Stimulated activated CD4-positive, alpha-beta T cell treated with anti-CD3 and anti-CD28 coated beads, Interleukin-2, amount 100 ng/mL, for 24 hours (primary cell): ENCODE results near the gene INAFM2.

ENCODE experiments used
- DNase-seq, 2 donors: peaks; one replicate each; pipeline ENCODE4 v3.0.0-alpha.2; 2020

Gene INAFM2

GRCh38 chr15:40330368-40330836, 6.9 kb downstream of the INAFM2 start:
- DNase-seq = no peak

- DNase-seq = no peak
Observed at GRCh38 chr15:40331026-40331425, 7.5 kb downstream of the INAFM2 start.

- DNase-seq = no peak
Observed at GRCh38 chr15:40331637-40332036, 8.1 kb downstream of the INAFM2 start.

- DNase-seq = no peak
Observed at GRCh38 chr15:40332113-40332781, 8.8 kb downstream of the INAFM2 start.

DNA sequence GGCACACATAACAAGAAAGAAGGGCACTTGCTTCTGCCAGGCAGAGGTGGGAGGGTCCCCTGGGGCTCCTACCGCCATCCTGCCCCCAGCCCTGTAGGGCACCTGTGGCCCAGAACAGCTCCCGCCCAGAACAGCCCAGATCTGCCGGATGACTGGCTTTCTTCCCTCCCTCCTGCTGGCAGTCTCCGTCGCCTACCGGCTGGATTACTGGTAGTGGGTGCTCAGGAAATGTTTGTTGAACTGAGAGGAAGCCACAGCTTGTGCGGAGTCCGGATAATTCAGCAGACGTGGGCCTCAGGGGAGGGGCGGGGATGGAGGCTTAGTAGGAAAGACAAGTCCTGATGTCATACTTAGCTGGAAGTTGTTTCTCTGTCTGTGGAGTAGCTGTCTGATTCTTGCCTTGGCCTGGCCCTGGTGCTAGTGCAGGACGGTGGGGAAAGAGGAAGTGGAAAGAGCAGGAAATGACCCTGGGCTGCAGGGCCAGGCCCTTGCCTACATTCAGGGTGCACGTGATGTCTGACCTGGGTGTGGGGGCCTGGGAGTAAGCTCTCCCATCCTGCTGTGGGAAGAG, 10.5 kb downstream of the INAFM2 start:
- DNase-seq = peak in 1 of 2 donors; percentile 39

GRCh38 chr15:40334541-40334940, 11.0 kb downstream of the INAFM2 start:
- DNase-seq = no peak

DNA sequence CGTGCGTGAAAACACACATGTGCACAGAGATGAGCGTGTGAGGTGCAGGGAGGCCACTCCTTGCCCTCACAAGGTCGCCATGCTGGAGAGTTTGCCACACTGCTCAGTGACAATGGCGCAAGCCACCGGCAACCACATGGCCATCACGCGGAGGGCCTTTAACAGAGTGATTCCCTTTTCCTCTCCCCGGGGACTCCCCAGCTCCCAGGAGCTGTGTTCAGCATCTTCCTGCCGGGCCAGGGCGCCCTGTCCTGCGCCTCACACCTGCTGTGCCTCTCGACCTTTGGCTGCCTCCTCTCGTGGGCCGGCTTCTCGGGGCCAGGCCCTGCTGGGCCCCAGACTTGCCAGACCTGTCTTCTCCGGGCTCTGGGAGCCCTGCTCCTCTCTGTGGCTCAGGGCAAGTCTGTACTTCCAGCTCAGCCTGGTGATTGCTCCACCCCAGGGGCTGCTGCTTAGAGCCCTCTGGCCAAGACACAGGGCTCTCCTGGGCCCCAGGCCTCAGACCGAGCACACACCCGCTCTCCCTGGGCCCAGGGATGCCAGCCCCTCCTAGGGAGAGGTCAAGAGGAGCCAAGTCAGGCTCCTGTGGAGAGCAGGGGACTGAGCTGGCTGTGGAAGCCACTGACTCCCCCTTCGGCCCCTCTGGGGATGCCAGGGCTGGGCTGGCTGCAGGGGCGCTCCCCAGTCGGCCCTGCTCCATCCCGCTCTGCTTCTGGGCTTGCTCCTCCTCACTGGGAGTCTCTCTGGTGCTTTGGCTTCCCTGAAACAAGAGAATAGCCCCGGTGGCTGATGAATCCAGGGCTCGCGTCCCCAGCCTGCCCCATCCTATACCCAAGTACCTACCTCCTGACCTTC, 11.7 kb downstream of the INAFM2 start:
- no peak for DNase-seq

GRCh38 chr15:40335938-40336743, 12.6 kb downstream of the INAFM2 start:
- no peak for DNase-seq

DNA sequence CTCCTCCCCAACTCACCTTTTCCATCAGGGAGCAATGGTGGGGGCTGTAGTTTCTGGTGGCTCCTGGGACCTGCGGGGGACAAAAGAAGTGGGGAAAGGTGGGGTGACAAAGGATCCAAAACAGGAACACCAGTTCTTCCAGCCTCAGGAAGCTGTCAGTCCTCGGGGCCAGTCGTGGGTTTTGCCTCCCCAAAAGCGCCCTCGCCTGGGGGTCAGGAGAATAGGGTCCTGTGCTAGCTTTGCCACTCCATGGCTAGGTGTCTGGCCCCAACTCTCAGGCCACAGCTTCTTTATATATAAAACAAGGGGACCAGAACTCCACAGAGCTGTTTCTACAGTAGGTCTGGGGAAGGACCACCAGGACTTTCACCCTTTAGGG, 13.2 kb downstream of the INAFM2 start:
- no peak for DNase-seq

GRCh38 chr15:40337597-40337996, 14.1 kb downstream of the INAFM2 start:
- no peak for DNase-seq

- DNase-seq = peak; percentile 85
Observed at GRCh38 chr15:40338041-40338657, 14.7 kb downstream of the INAFM2 start.

DNA sequence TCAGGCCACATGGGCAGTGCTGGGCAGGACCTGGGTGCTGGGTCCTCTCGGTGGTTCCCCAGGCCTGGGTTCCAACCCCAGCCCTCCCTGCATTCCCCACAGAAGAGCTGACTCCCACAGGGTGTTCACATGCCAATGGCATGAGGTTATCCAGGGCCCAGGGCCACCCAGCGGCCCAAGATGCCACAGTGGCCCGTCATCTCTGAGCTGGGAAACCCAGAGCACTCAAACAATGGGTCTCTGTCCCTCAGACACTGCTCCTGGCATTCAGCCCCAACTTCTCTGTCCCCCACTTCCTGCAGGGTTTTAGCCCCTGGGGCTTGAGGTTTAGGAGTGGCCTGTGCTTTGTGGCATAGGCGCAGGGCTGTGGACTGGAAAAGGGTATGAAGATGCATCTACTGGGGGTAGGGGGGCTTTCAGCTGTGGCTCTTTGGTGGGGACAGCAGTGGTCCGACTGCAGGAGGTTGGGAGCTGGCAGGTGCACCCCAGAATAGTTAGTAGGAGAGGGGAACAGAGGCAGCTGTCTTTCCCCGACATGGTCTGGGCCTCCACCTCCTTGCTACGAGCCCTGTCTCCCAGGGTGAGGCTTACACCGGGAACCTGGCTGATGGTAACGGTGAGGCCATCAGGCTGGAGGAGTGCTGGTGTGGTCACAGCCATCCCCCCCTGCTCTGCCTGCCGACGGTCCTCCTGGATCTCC, 15.6 kb downstream of the INAFM2 start:
- DNase-seq = no peak

- DNase-seq = no peak
Observed at GRCh38 chr15:40339621-40339945, 16.1 kb downstream of the INAFM2 start.

DNA sequence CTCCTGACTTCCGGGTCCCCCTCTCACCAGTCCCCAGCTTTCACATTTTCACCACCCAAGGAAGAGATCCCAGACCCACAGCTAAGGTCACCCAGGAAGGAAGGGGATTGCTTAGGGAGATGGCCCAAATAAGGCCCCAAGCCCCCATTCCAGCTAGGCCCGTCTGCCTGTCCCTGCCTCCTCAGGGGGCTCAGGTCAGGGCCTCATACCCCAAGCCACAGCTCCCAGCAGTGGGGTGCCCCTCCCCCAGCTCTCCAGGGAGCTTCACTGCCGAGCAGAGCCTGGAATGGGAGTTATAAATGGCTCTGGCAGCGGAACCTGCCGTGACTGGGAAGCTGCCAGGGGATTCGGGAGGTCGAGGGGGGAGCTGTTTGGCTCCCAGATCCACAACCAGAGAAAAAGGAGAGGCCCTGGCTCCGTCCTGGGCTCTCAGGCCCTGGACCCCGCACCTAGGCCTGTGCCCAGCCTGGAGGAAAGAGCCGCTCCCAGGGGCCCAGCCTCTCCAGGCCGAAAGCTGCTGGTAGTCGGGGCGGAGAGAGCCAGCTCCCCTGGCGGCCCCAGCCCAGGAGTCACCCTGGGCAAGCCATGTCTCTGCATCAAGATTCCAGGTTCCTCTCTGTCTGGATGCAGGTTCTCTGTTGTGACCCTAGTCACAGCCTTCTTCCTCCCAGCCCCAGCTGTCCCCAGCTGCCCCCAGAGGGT, 16.7 kb downstream of the INAFM2 start:
- DNase-seq = no peak

DNA sequence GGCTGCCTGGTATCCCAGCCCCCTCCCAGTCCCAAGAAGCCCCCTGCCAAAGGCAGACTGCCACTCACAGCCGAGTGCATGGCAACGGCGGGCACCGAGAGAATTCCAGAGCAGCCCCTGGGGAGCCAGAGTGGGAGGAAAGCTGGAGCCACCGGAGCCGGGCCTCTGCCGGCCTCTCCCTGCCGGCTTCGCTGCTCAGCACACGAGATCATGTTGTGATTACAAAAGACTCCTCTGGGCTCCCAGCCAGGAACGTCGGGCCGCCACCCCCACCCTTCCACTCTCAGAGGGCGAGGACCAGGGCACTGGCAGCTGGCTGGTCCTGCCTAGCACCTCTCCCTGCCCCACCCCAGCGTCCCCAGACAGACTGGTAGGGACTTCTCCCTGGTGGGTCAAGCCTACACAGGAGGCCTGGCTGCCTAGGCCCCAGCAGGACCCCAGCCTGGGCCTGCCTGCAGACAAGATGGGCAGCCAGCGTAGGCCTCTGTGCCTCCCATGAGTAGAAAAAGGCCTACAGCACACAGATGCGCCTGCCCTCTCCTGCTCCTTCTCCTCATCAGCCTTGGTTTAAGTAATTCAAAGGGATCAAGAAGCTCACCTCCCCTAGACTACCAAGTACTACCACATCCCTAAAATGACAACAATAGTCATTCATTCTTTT, 17.4 kb downstream of the INAFM2 start, which contains the start of gene CCDC9B:
Gene CCDC9B (minus strand): TSS at position 200 of the 661 bp plus-strand sequence. CDS start 120 bp downstream, at position 80.
- no peak for DNase-seq

GRCh38 chr15:40342416-40343320, 19.2 kb downstream of the INAFM2 start:
- no peak for DNase-seq

GRCh38 chr15:40343512-40343911, 20.0 kb downstream of the INAFM2 start:
- DNase-seq = no peak

GRCh38 chr15:40344217-40344616, 20.7 kb downstream of the INAFM2 start:
- no peak for DNase-seq

DNA sequence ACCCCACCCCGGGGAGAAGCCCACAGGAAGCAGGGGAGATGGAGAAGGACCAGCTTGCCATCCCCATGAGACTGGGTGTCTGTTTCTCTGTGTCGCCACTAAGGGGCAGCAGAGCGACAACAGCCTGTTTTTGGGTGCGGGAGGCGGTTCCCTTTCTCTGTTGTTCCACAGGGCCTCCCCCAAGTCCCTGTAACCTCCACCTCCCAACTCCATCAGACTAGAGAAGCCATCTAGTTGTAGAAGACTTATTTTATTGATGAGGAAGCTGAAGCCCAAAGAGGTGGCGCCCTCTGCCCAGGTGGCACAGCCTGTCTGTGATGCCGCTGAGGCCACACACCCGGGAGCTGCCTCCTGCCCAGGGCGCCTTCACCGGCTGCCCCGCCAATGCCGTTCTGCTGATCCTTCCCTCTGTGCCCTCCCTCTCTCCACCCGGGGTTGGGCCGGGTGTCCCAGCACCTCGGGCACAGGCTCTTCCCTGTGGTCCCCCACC, 21.2 kb downstream of the INAFM2 start:
- peak; percentile 75 to 77 for DNase-seq
